ENCODE data around the gene DALRD3.

GRCh38 chr3:48966876-48967361 is 51.5 kb downstream of the DALRD3 start:
- no peak for TF ChIP-seq EP300 (IDR thresholded peaks at IDR 0.05)
- no peak for TF ChIP-seq CTCF (IDR thresholded peaks at IDR 0.05)
- TF ChIP-seq POLR2A (IDR thresholded peaks at IDR 0.05) = no peak

Data from stomach (tissue), 4 donors.